K562 (cell line): ENCODE results near the gene CBLC. TPM values are rescaled to one million over a fixed set of nuclear protein-coding genes. Genes with fewer than 3 reads are reported as not detected.

Experiments used
- ATAC-seq: fragments of 200-7000 bp; cut with Tn5 transposase; 3 replicates; pipeline ENCODE4 v1.9.1; 2020; ENCODE audit warnings: moderate library complexity
- BruUV-seq: library from RNA; stranded (reverse); fragments of 400-500 nt; replicated peaks from 2 replicates; lab custom pipeline; 2021; lab: Mats Ljungman, UMichigan
- CTCF ChIA-PET: fragments of 300-600 bp; formaldehyde crosslinking; extraction: SDS; loops from one replicate; lab custom pipeline; 2021; ENCODE audit warnings: low intra/inter-chr PET ratio; lab: Yijun Ruan, JAX
- POLR2A ChIA-PET: fragments of 300-600, 350-650 bp; sonication (Branson Sonifier 250); formaldehyde crosslinking; extraction: SDS; loops from one replicate; lab custom pipeline; 2021; ENCODE audit warnings: antibody characterized with exemption, inconsistent platforms; lab: Yijun Ruan, JAX
- DNase-seq, 4 experiments: peaks; one replicate each; pipeline versions ENCODE4 v3.0.0 to v3.0.0-alpha.2; 2011 to 2018; ENCODE audit warnings: low spot score in 3 of 4, mixed read lengths in 3 of 4; ENCODE audit errors: extremely low read depth in 1 of 4
- FAIRE-seq: peaks from 2 replicates; lab custom pipeline; 2011; peaks lifted over from hg19 to GRCh38; lab: Jason Lieb, UNC
- H2AFZ ChIP-seq: 2 replicates; pipeline ENCODE4 v1.6.0; 2011; ENCODE audit warnings: low read depth, low read length, control low read depth, inconsistent platforms
- H3K27ac ChIP-seq: fragments of 200-600 bp; 3 replicates; pipeline ENCODE4 v1.8.0; 2011; ENCODE audit warnings: low read depth, mild to moderate bottlenecking, control low read depth, inconsistent platforms, low read length, moderate library complexity, mixed read lengths; ENCODE audit errors: extremely low read depth
- H3K27me3 ChIP-seq, 2 experiments: fragments of 300-600 bp in 1 of 2; 2 replicates in 1 of 2; 3 replicates in 1 of 2; pipeline versions ENCODE4 v1.6.0 to v1.8.0; 2011; ENCODE audit warnings: inconsistent platforms in 2 of 2, low read length in 2 of 2, mild to moderate bottlenecking in 1 of 2, mixed read lengths in 1 of 2, moderate library complexity in 1 of 2; ENCODE audit not compliant: control insufficient read depth in 2 of 2, insufficient read depth in 2 of 2
- H3K36me3 ChIP-seq: fragments of 300-600 bp; 3 replicates; pipeline ENCODE4 v1.8.0; 2011; ENCODE audit warnings: mild to moderate bottlenecking, low read length, inconsistent platforms; ENCODE audit not compliant: control insufficient read depth, insufficient read depth
- H3K4me1 ChIP-seq, 2 experiments: fragments of 200-600 bp in 1 of 2; replicated peaks in 1 of 2; 2 replicates in 1 of 2; 3 replicates in 1 of 2; pipeline versions ENCODE4 v1.5.1 to v1.8.0; 2011; ENCODE audit warnings: inconsistent platforms in 2 of 2, low read length in 2 of 2, mild to moderate bottlenecking in 1 of 2, mixed read lengths in 1 of 2, moderate library complexity in 1 of 2; ENCODE audit not compliant: control insufficient read depth in 2 of 2, insufficient read depth in 2 of 2
- H3K4me2 ChIP-seq: 2 replicates; pipeline ENCODE4 v1.6.1; 2011; ENCODE audit warnings: low read length, control low read depth, inconsistent platforms, mixed read lengths; ENCODE audit not compliant: insufficient read depth
- H3K4me3 ChIP-seq: fragments of 200-600 bp; sonication (generic), shearing (Covaris generic); 2 replicates; pipeline ENCODE4 v1.5.1; 2016; ENCODE audit warnings: control low read depth, inconsistent platforms
- H3K79me2 ChIP-seq: fragments of 200-600 bp; 3 replicates; pipeline ENCODE4 v1.8.0; 2011; ENCODE audit warnings: low read length, inconsistent platforms; ENCODE audit not compliant: control insufficient read depth, insufficient read depth
- H3K9ac ChIP-seq, 2 experiments: 2 replicates each; pipeline versions ENCODE4 v1.6.0 to v1.6.1; 2011; ENCODE audit warnings: low read depth in 2 of 2, low read length in 2 of 2, control low read depth in 1 of 2, inconsistent platforms in 1 of 2, mild to moderate bottlenecking in 1 of 2, mixed read lengths in 1 of 2; ENCODE audit not compliant: insufficient read depth in 1 of 2
- H3K9me1 ChIP-seq: one replicate; pipeline ENCODE4 v1.6.0; 2011; ENCODE audit warnings: inconsistent platforms, mild to moderate bottlenecking, low read length, moderate library complexity; ENCODE audit not compliant: control insufficient read depth, insufficient read depth
- H3K9me3 ChIP-seq: replicated peaks from 2 replicates; pipeline ENCODE4 v1.5.1; 2011; ENCODE audit warnings: low read depth, low read length, inconsistent platforms; ENCODE audit not compliant: control insufficient read depth, insufficient read depth
- H4K20me1 ChIP-seq: replicated peaks from 2 replicates; pipeline ENCODE4 v1.6.1; 2011; ENCODE audit warnings: low read length, inconsistent platforms, mixed read lengths; ENCODE audit not compliant: control insufficient read depth, insufficient read depth
- CBX1 ChIP-seq: sonication (generic); IDR thresholded peaks from 2 replicates; pipeline ENCODE4 v1.6.1; 2016; ENCODE audit warnings: antibody characterized with exemption, low read depth, mild to moderate bottlenecking
- CGGBP1 ChIP-seq: fragments of 250-450 bp; sonication (Bioruptor Pico); IDR thresholded peaks from 2 replicates; pipeline ENCODE4 v1.9.0; 2021; ENCODE audit warnings: mild to moderate bottlenecking
- CHCHD3 ChIP-seq: fragments of 250-450 bp; sonication (Bioruptor Pico); IDR thresholded peaks from 2 replicates; pipeline ENCODE4 v2.1.2; 2022; ENCODE audit warnings: mild to moderate bottlenecking
- ERF ChIP-seq: fragments of 450-650 bp; formaldehyde crosslinking; IDR thresholded peaks from 2 replicates; pipeline ENCODE4 v1.4.0; 2020; ENCODE audit warnings: mild to moderate bottlenecking, mixed read lengths
- FOXK1 ChIP-seq: sonication (generic); formaldehyde crosslinking; IDR thresholded peaks from 2 replicates; pipeline ENCODE4 v1.8.0; 2022; ENCODE audit warnings: missing genetic modification reagents, mild to moderate bottlenecking, borderline replicate concordance
- FOXP1 ChIP-seq: sonication (generic); formaldehyde crosslinking; IDR thresholded peaks from 2 replicates; pipeline ENCODE4 v1.8.0; 2022; ENCODE audit warnings: mild to moderate bottlenecking, missing genetic modification reagents
- GTF2A2 ChIP-seq: IDR thresholded peaks from 2 replicates; pipeline ENCODE4 v1.6.1; 2016; ENCODE audit warnings: mild to moderate bottlenecking, missing genetic modification characterization, missing compliant biosample characterization
- GTF2B ChIP-seq: IDR thresholded peaks from 2 replicates; pipeline ENCODE4 v1.6.1; 2011; ENCODE audit not compliant: insufficient read length; ENCODE audit errors: extremely low read depth
- GTF2F1 ChIP-seq: IDR thresholded peaks from 2 replicates; pipeline ENCODE4 v1.6.1; 2011; ENCODE audit warnings: low read depth, low read length, improper control_type of control experiment
- HNRNPL ChIP-seq: fragments of 200-400 bp; formaldehyde crosslinking; IDR thresholded peaks from 2 replicates; pipeline ENCODE4 v1.6.1; 2017; ENCODE audit warnings: low read depth, mild to moderate bottlenecking, low read length
- KAT8 ChIP-seq: fragments of 450-650 bp; IDR thresholded peaks from 2 replicates; pipeline ENCODE4 v1.6.1; 2016; ENCODE audit warnings: low read depth, mild to moderate bottlenecking
- LEF1 ChIP-seq: fragments of 450-650 bp; IDR thresholded peaks from 2 replicates; pipeline ENCODE4 v1.6.1; 2016; ENCODE audit warnings: mild to moderate bottlenecking
- MEIS2 ChIP-seq: fragments of 450-650 bp; IDR thresholded peaks from 2 replicates; pipeline ENCODE4 v1.6.1; 2014; ENCODE audit warnings: mild to moderate bottlenecking; ENCODE audit not compliant: partially characterized antibody
- NR2C2 ChIP-seq, 2 experiments: fragments of 200-800 bp in 1 of 2; sonication (Bioruptor generic) in 1 of 2; sonication (generic) in 1 of 2; formaldehyde crosslinking in 1 of 2; IDR thresholded peaks; 2 replicates each; pipeline versions ENCODE4 v1.6.1 to v1.8.0; 2016 to 2022; ENCODE audit warnings: mild to moderate bottlenecking in 1 of 2, missing compliant biosample characterization in 1 of 2, missing genetic modification characterization in 1 of 2, missing genetic modification reagents in 1 of 2
- PHF20 ChIP-seq: fragments of 450-650 bp; IDR thresholded peaks from 2 replicates; pipeline ENCODE4 v1.6.1; 2018; ENCODE audit not compliant: partially characterized antibody
- SIN3B ChIP-seq: fragments of 450-650 bp; IDR thresholded peaks from 2 replicates; pipeline ENCODE4 v1.6.1; 2017; ENCODE audit warnings: low read depth, mild to moderate bottlenecking, moderate library complexity
- SMAD1 ChIP-seq: fragments of 150-350 bp; IDR thresholded peaks from 2 replicates; pipeline ENCODE4 v1.6.1; 2014; ENCODE audit warnings: low read length, low read depth; ENCODE audit not compliant: partially characterized antibody
- SMARCE1 ChIP-seq: fragments of 450-650 bp; IDR thresholded peaks from 2 replicates; pipeline ENCODE4 v1.7.1; 2016; ENCODE audit warnings: mild to moderate bottlenecking
- SPI1 ChIP-seq: IDR thresholded peaks from 2 replicates; pipeline ENCODE4 v1.6.1; 2011; ENCODE audit warnings: low read depth, low read length, control low read depth, borderline replicate concordance
- TCFL5 ChIP-seq: fragments of 250-450 bp; sonication (Bioruptor Pico); conservative IDR thresholded peaks from 2 replicates; pipeline ENCODE4 v1.6.1; 2021; ENCODE audit warnings: mild to moderate bottlenecking, moderate library complexity, matching md5 sums
- ZFP36 ChIP-seq: fragments of 150-350 bp; IDR thresholded peaks from 2 replicates; pipeline ENCODE4 v1.6.1; 2018; ENCODE audit warnings: low read length, low read depth; ENCODE audit not compliant: partially characterized antibody
- WGBS: fragments of 100-300 bp; shearing (Covaris generic); methylation state at CpG from one replicate; pipeline ENCODE4 v1.1.6; 2016; ENCODE audit warnings: low coverage, mixed read lengths; ENCODE audit not compliant: insufficient coverage; ENCODE audit errors: missing lambda C conversion rate; 5-methylcytosine and 5-hydroxymethylcytosine counted together
- in situ Hi-C: fragments of 300-500 bp; cut with MboI; formaldehyde crosslinking; loops from 4 replicates; pipeline ENCODE4 v1.15.0; 2018; ENCODE audit warnings: inconsistent platforms, mixed read lengths
- intact Hi-C: fragments of 100-400 bp; cut with micrococcal nuclease; formaldehyde crosslinking; loops from 2 replicates; pipeline ENCODE4 v1.14.2; 2022
- polyA plus RNA-seq, 8 experiments: library from polyadenylated mRNA; depleted of rRNA in 4 of 8; stranded (reverse) in 5 of 8; unstranded in 3 of 8; fragments of >200 nt; fragmentation: Nextera tagmentation in 2 of 8; fragmentation: Illumina TruSeq in 1 of 8; extraction: Ambion mirVana in 2 of 8; extraction: Trizol in 1 of 8; gene quantifications; 2 replicates each; pipeline versions ENCODE4 v1.2.1 to v1.2.3, GENCODE V29; 2011 to 2014; ENCODE audit warnings: inconsistent platforms in 1 of 8, missing spikeins in 1 of 8
- total RNA-seq, 7 experiments: library from RNA; depleted of rRNA in 6 of 7; stranded (reverse); fragments of >200 nt in 6 of 7; fragmentation: Illumina TruSeq in 2 of 7; extraction: Trizol in 2 of 7; gene quantifications; 2 replicates each; pipeline versions ENCODE4 v1.2.1 to v1.2.3, GENCODE V29; 2011 to 2021; ENCODE audit warnings: low replicate concordance in 1 of 7

CBLC gene
- total and polyA plus RNA-seq, 9 of the 15 experiments (the other 6 are each of a cell fraction or from before 2014, with no cell fraction given): 0.09 TPM; not detected in 8

DNA sequence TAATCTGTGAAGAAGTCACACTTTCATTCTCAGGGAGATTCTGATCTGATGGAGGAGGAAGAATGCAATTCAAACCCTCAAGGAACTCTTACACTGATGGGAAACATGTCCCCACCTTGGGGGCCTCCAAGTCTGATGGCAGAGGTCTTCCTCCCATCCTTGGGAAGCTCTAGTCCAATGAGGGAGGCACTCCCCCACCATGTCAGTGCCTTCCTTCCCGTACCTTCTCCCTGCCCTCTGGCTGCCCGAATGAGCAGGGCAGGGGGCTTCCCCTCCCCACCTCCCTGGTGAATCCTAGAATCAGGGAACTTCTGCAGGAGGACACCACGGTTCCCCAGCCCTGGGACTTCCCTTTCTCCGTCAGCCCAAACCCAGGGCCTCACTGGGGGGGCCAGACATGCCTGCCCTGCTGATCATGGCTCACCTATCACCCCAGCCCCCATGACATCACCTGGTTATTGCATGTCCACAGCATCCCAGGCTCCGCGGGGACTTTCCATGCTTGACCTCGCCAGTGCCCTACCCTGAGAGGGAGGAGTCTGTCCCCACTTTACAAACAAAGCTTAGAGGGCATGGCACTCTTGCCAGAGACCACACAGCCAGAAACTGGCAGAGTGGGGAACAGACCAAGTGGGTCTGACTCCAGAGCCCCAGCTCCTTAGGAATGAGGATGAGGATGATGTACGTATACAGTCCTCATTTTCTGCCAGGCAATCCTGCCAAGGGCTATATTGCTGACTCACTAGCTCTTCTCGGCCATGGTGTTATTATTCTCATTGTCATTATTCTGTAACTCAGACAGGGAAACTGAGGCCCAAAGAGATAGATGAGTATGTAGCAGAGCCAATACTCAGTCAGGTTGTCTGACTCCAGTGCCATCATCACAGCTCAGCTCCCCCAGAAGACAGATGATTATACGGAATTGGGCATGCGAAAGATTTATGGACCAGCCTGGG, 38.8 kb upstream of the CBLC start:
- Histone ChIP-seq H3K4me3 (no peak overlapping the region), H2AFZ (no peak overlapping the region), H3K27ac (no peak overlapping the region), H4K20me1 (no peaks in the 10 kb centered on the region), H3K4me1 (peaks cover 16 to 22% of the 10 kb centered on the region in 2 experiments), H3K27me3 (no peaks in the 10 kb centered on the region), H3K4me2 (no peak overlapping the region), H3K9ac (no peak overlapping the region; a peak in 1 of 4 replicates), H3K36me3 (no peaks in the 10 kb centered on the region), H3K9me3 (no peaks in the 10 kb centered on the region), H3K79me2 (no peaks in the 10 kb centered on the region), H3K9me1 (no peaks in the 10 kb centered on the region)
- ChIA-PET CTCF (no interaction called here), POLR2A (interaction anchor here (0.6 to 1.4 kb wide), 2 partner anchors 8 to 10 kb away, joined by 3 to 4 read pairs; partner anchors contain the start of gene BCL3)
- intact Hi-C loops: no loop called here
- DNase-seq (peak in 1 of 4 experiments; percentile 6), FAIRE-seq (no peak), ATAC-seq (no peak)
- in situ Hi-C loops: no loop called here
- no TSS peak for BruUV-seq
- 44% methylated on average over 11 of the region's 11 CpGs for WGBS
- TF ChIP-seq SMARCE1 (no peak), GTF2A2 (tag) (no peak), MEIS2 (peak; percentile 17), FOXP1 (no peak), CHCHD3 (CRISPR knock-in tag) (no peak), SPI1 (peak; percentile 23; the same call in 1 of the 2 replicates), ERF (CRISPR knock-in tag) (no peak), CGGBP1 (CRISPR knock-in tag) (no peak), TCFL5 (CRISPR knock-in tag) (no peak), CBX1 (no peak), SIN3B (no peak), ZFP36 (no peak), GTF2B (no peak), FOXK1 (CRISPR knock-in tag) (0 out of 2 replicates have a peak, but pooled peaks have one; percentile 5), LEF1 (no peak), PHF20 (no peak), GTF2F1 (no peak), NR2C2 (CRISPR knock-in tag; IDR thresholded peaks at IDR 0.05) (no peak), NR2C2 (tag; IDR thresholded peaks at IDR 0.05) (no peak), HNRNPL (no peak), SMAD1 (no peak), KAT8 (no peak)
